Tibial nerve (tissue), 4 donors: ENCODE data around the gene STON2.

Experiments
- EP300 ChIP-seq, 2 donors: sonication (generic); formaldehyde crosslinking; IDR thresholded peaks; one replicate each; pipeline ENCODE4 v1.6.1; 2017; ENCODE audit warnings: antibody characterized with exemption in 2 of 2, mild to moderate bottlenecking in 1 of 2
- POLR2A ChIP-seq, 2 donors: fragments of 450-650 bp; IDR thresholded peaks; one replicate each; pipeline ENCODE4 v1.6.1; 2017; ENCODE audit warnings: antibody characterized with exemption in 2 of 2, mild to moderate bottlenecking in 2 of 2, moderate library complexity in 2 of 2
- TF ChIP-seq, protein P1 (sequence below), 5 experiments: fragments of 200-600 bp in 3 of 5; fragments of 450-650 bp in 2 of 5; sonication (generic) in 3 of 5; IDR thresholded peaks; one replicate each; pipeline ENCODE4 v1.5.1; 2016 to 2019; ENCODE audit warnings: antibody characterized with exemption in 5 of 5, mild to moderate bottlenecking in 3 of 5, moderate library complexity in 2 of 5

DNA sequence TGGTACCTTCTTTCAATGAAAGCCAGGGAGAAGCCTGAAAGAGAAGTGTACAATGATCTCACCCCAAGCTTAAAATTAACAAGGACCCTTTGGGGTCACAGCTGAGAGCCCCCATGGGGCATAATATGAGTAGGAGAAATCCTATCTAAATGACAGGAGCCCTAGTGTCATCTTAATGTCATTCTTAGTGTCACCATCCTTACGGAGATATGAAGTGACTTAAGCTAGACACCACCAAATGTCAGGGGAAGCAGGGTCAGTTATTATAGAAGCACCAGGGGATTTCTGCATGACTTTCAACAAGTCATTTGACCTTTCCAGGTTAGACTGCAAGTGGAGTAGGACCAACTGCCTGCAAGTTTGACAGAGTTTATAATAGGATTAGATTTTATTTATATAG, 28.9 kb upstream of the STON2 start:
- TF ChIP-seq, protein P1, sequence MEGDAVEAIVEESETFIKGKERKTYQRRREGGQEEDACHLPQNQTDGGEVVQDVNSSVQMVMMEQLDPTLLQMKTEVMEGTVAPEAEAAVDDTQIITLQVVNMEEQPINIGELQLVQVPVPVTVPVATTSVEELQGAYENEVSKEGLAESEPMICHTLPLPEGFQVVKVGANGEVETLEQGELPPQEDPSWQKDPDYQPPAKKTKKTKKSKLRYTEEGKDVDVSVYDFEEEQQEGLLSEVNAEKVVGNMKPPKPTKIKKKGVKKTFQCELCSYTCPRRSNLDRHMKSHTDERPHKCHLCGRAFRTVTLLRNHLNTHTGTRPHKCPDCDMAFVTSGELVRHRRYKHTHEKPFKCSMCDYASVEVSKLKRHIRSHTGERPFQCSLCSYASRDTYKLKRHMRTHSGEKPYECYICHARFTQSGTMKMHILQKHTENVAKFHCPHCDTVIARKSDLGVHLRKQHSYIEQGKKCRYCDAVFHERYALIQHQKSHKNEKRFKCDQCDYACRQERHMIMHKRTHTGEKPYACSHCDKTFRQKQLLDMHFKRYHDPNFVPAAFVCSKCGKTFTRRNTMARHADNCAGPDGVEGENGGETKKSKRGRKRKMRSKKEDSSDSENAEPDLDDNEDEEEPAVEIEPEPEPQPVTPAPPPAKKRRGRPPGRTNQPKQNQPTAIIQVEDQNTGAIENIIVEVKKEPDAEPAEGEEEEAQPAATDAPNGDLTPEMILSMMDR (IDR thresholded peaks at IDR 0.05): no peak
- TF ChIP-seq POLR2A (IDR thresholded peaks at IDR 0.05) (no peak), EP300 (IDR thresholded peaks at IDR 0.05) (no peak)
